Duodenal mucosa (tissue), 2 donors: ENCODE results near the gene RAB11B.
"Not testable (repeated sequence)": the region's sequence is repeated elsewhere in the genome, so short reads cannot be mapped to it uniquely, and the experiment has no call there.

Experiments used
- H3K27ac ChIP-seq: one replicate; pipeline ENCODE4 v1.7.0; 2013; ENCODE audit warnings: low read depth, low read length
- H3K27me3 ChIP-seq, 2 donors: one replicate each; pipeline ENCODE4 v1.7.0; 2013; ENCODE audit warnings: low read length in 2 of 2, control low read depth in 1 of 2; ENCODE audit not compliant: insufficient read depth in 2 of 2, control insufficient read depth in 1 of 2
- H3K36me3 ChIP-seq, 2 donors: one replicate each; pipeline ENCODE4 v1.7.0; 2013; ENCODE audit warnings: low read length in 2 of 2, control low read depth in 1 of 2; ENCODE audit not compliant: insufficient read depth in 2 of 2, control insufficient read depth in 1 of 2
- H3K4me1 ChIP-seq, 2 donors: one replicate each; pipeline ENCODE4 v1.7.0; 2013; ENCODE audit warnings: low read length in 2 of 2, control low read depth in 1 of 2; ENCODE audit not compliant: insufficient read depth in 2 of 2, control insufficient read depth in 1 of 2
- H3K4me3 ChIP-seq, 2 donors: one replicate each; pipeline ENCODE4 v1.7.0; 2013; ENCODE audit warnings: low read length in 2 of 2, low read depth in 1 of 2
- H3K9ac ChIP-seq, 2 donors: one replicate each; pipeline ENCODE4 v1.7.0; 2013; ENCODE audit warnings: low read length in 2 of 2, low read depth in 1 of 2
- H3K9me3 ChIP-seq, 2 donors: one replicate each; pipeline ENCODE4 v1.7.0; 2013; ENCODE audit warnings: low read length in 2 of 2, control low read depth in 1 of 2; ENCODE audit not compliant: control insufficient read depth in 1 of 2

RAB11B gene

GRCh38 chr19:8429044-8429443 is 38.9 kb downstream of the RAB11B start:
- Histone ChIP-seq H3K4me1 (no peaks in the 10 kb centered on the region), H3K9me3 (no peaks in the 10 kb centered on the region), H3K9ac (no peak overlapping the region), H3K36me3 (peaks cover 3 to 7% of the 10 kb centered on the region in 2 donors), H3K27ac (no peak overlapping the region), H3K27me3 (no peaks in the 10 kb centered on the region), H3K4me3 (no peak overlapping the region)

GRCh38 chr19:8429826-8430225 is 39.7 kb downstream of the RAB11B start:
- no peak overlapping the region for H3K27ac ChIP-seq
- no peak overlapping the region for H3K4me3 ChIP-seq
- no peak overlapping the region for H3K9ac ChIP-seq
- H3K9me3 ChIP-seq: no peaks in the 10 kb centered on the region
- no peaks in the 10 kb centered on the region for H3K27me3 ChIP-seq
- H3K36me3 ChIP-seq: peaks cover 3 to 7% of the 10 kb centered on the region in 2 donors
- no peaks in the 10 kb centered on the region for H3K4me1 ChIP-seq

- peaks cover 3 to 7% of the 10 kb centered on the region in 2 donors for H3K36me3 ChIP-seq
- no peak overlapping the region for H3K9ac ChIP-seq
- H3K9me3 ChIP-seq: no peaks in the 10 kb centered on the region
- no peak overlapping the region for H3K27ac ChIP-seq
- H3K4me3 ChIP-seq: no peak overlapping the region
- H3K4me1 ChIP-seq: no peaks in the 10 kb centered on the region
- H3K27me3 ChIP-seq: no peaks in the 10 kb centered on the region
These were observed 40.5 kb downstream of the RAB11B start for GRCh38 chr19:8430650-8431049.

- Histone ChIP-seq H3K9me3 (no peaks in the 10 kb centered on the region), H3K36me3 (peaks cover 0 to 3% of the 10 kb centered on the region in 2 donors)
These were observed 48.1 kb downstream of the RAB11B start for GRCh38 chr19:8438236-8438635.

GRCh38 chr19:8441725-8442544 is 51.8 kb downstream of the RAB11B start:
- H3K4me1 ChIP-seq: peaks cover 12 to 14% of the 10 kb centered on the region in 2 donors
- no peaks in the 10 kb centered on the region for H3K9me3 ChIP-seq
- no peaks in the 10 kb centered on the region for H3K27me3 ChIP-seq
- H3K27ac ChIP-seq: no peak overlapping the region
- no peak overlapping the region for H3K4me3 ChIP-seq
- no peak overlapping the region for H3K9ac ChIP-seq
- peaks cover 0 to 3% of the 10 kb centered on the region in 2 donors for H3K36me3 ChIP-seq

More at GRCh38 chr19:8438236-8438635, 48.1 kb downstream of the RAB11B start:
- Histone ChIP-seq H3K4me1 (no peaks in the 10 kb centered on the region), H3K27me3 (no peaks in the 10 kb centered on the region), H3K27ac (no peak overlapping the region), H3K4me3 (no peak overlapping the region), H3K9ac (no peak overlapping the region)

GRCh38 chr19:8444140-8444676 is 54.0 kb downstream of the RAB11B start:
- H3K36me3 ChIP-seq, H3K27me3 ChIP-seq, H3K9me3 ChIP-seq: not testable (repeated sequence)
- Histone ChIP-seq H3K4me1 (peaks cover 22 to 26% of the 10 kb centered on the region in 2 donors), H3K27ac (peak overlapping the region; percentile 92), H3K4me3 (peak overlapping the region; percentile 88 to 93), H3K9ac (peak overlapping the region; percentile 61 to 93)

GRCh38 chr19:8444677-8445487 is 54.7 kb downstream of the RAB11B start, which contains the start of gene HNRNPM:
Gene HNRNPM, plus strand, starts transcription at chr19:8444975. Its CDS starts 24 bp downstream, at chr19:8444999.
- H3K4me1 ChIP-seq: peaks cover 28 to 30% of the 10 kb centered on the region in 2 donors
- no peaks in the 10 kb centered on the region for H3K27me3 ChIP-seq
- peak within 1 kb of the TSS; percentile 92 to 93 for H3K4me3 ChIP-seq
- no peaks in the 10 kb centered on the region for H3K36me3 ChIP-seq
- peak within 1 kb of the TSS; percentile 93 for H3K9ac ChIP-seq
- H3K27ac ChIP-seq: peak within 1 kb of the TSS; percentile 92
- H3K9me3 ChIP-seq: no peaks in the 10 kb centered on the region

- Histone ChIP-seq H3K27ac (peak overlapping the region; percentile 92), H3K9ac (peak overlapping the region; percentile 93), H3K9me3 (no peaks in the 10 kb centered on the region), H3K27me3 (no peaks in the 10 kb centered on the region), H3K36me3 (no peaks in the 10 kb centered on the region), H3K4me3 (peak overlapping the region; percentile 92 to 93), H3K4me1 (peaks cover 31 to 35% of the 10 kb centered on the region in 2 donors)
These were observed 55.4 kb downstream of the RAB11B start for GRCh38 chr19:8445488-8446001.

GRCh38 chr19:8446061-8446709 is 56.0 kb downstream of the RAB11B start:
- Histone ChIP-seq H3K4me3 (peak overlapping the region; percentile 92 to 93), H3K9ac (peak overlapping the region; percentile 93), H3K36me3 (no peaks in the 10 kb centered on the region), H3K4me1 (peaks cover 31 to 37% of the 10 kb centered on the region in 2 donors), H3K27ac (peak overlapping the region; percentile 92), H3K9me3 (no peaks in the 10 kb centered on the region), H3K27me3 (no peaks in the 10 kb centered on the region)
